Neural cell (in vitro differentiated cells): ENCODE measurements around the gene PCSK9. TPM values are rescaled to one million over a fixed set of nuclear protein-coding genes. Genes with fewer than 3 reads are reported as not detected.

Experiments
- H2AFZ ChIP-seq: fragments of 200-600, 300-800 bp; sonication (generic), shearing (Covaris generic); 2 replicates; pipeline ENCODE4 v1.6.0; 2014; ENCODE audit warnings: low read depth, mild to moderate bottlenecking, antibody characterized with exemption, low read length, moderate library complexity
- H3F3A ChIP-seq: fragments of 200-600 bp; shearing (Covaris generic); 2 replicates; pipeline ENCODE4 v1.6.1; 2016; ENCODE audit warnings: mild to moderate bottlenecking, moderate library complexity, mixed read lengths, antibody characterized with exemption, low read length; ENCODE audit not compliant: insufficient read depth, poor library complexity, severe bottlenecking
- H3K27ac ChIP-seq: fragments of 200-600, 300-800 bp; sonication (generic), shearing (Covaris generic); 2 replicates; pipeline ENCODE4 v1.5.1; 2014; ENCODE audit warnings: mild to moderate bottlenecking, low read length, moderate library complexity
- H3K27me3 ChIP-seq: fragments of 300-800, 200-600 bp; sonication (generic), shearing (Covaris generic); 2 replicates; pipeline ENCODE4 v1.6.0; 2014; ENCODE audit warnings: mild to moderate bottlenecking, low read depth, low read length, moderate library complexity; ENCODE audit not compliant: insufficient read depth
- H3K36me3 ChIP-seq: fragments of 300-800, 200-600 bp; sonication (generic), shearing (Covaris generic); 2 replicates; pipeline ENCODE4 v1.5.1; 2014; ENCODE audit warnings: mild to moderate bottlenecking, antibody characterized with exemption, low read length, moderate library complexity; ENCODE audit not compliant: insufficient read depth
- H3K4me2 ChIP-seq: fragments of 300-800, 200-600 bp; sonication (generic), shearing (Covaris generic); 2 replicates; pipeline ENCODE4 v1.6.0; 2014; ENCODE audit warnings: mild to moderate bottlenecking, low read length
- H3K4me3 ChIP-seq: fragments of 300-800, 200-600 bp; sonication (generic), shearing (Covaris generic); 2 replicates; pipeline ENCODE4 v1.5.1; 2014; ENCODE audit warnings: mild to moderate bottlenecking, low read length, moderate library complexity
- H3K79me2 ChIP-seq: fragments of 200-600 bp; shearing (Covaris generic); replicated peaks from 2 replicates; pipeline ENCODE4 v1.6.0; 2014; ENCODE audit warnings: mild to moderate bottlenecking, low read length, moderate library complexity; ENCODE audit not compliant: insufficient read depth
- H3K9ac ChIP-seq: fragments of 300-800, 200-600 bp; sonication (generic), shearing (Covaris generic); 2 replicates; pipeline ENCODE4 v1.6.1; 2016; ENCODE audit warnings: mild to moderate bottlenecking, low read length, mixed read lengths
- H3K9me2 ChIP-seq: fragments of 200-600 bp; shearing (Covaris generic); 2 replicates; pipeline ENCODE4 v1.6.1; 2016; ENCODE audit warnings: mild to moderate bottlenecking, low read length, mixed read lengths; ENCODE audit not compliant: insufficient read depth
- H3K9me3 ChIP-seq: fragments of 200-600, 300-800 bp; sonication (generic), shearing (Covaris generic); 2 replicates; pipeline ENCODE4 v1.6.1; 2016; ENCODE audit warnings: mild to moderate bottlenecking, mixed run types, low read length, moderate library complexity, mixed read lengths
- H4K20me1 ChIP-seq: fragments of 200-600 bp; shearing (Covaris generic); 2 replicates; pipeline ENCODE4 v1.6.1; 2016; ENCODE audit warnings: mild to moderate bottlenecking, mixed run types; ENCODE audit not compliant: insufficient read depth
- EP300 ChIP-seq: fragments of 450-650 bp; conservative IDR thresholded peaks from 2 replicates; pipeline ENCODE4 v1.6.1; 2014; ENCODE audit warnings: antibody characterized with exemption, mild to moderate bottlenecking, moderate library complexity; ENCODE audit not compliant: poor library complexity, severe bottlenecking
- EZH2 ChIP-seq: fragments of 200-600, 300-800 bp; shearing (Covaris generic), sonication (generic); IDR thresholded peaks from 2 replicates; pipeline ENCODE4 v1.6.1; 2014; ENCODE audit warnings: antibody characterized with exemption, low read length, borderline replicate concordance, mild to moderate bottlenecking; ENCODE audit not compliant: insufficient read depth, poor library complexity, severe bottlenecking
- MXI1 ChIP-seq: fragments of 450-650 bp; conservative IDR thresholded peaks from 2 replicates; pipeline ENCODE4 v1.6.1; 2014; ENCODE audit warnings: antibody characterized with exemption, mild to moderate bottlenecking; ENCODE audit not compliant: poor library complexity, severe bottlenecking
- POLR2AphosphoS5 ChIP-seq: IDR thresholded peaks from 2 replicates; pipeline ENCODE4 v1.6.1; 2012
- RAD21 ChIP-seq: fragments of 450-650 bp; conservative IDR thresholded peaks from 2 replicates; pipeline ENCODE4 v1.6.1; 2014; ENCODE audit warnings: antibody characterized with exemption, mild to moderate bottlenecking, moderate library complexity
- SMC3 ChIP-seq: fragments of 450-650 bp; conservative IDR thresholded peaks from 2 replicates; pipeline ENCODE4 v1.6.1; 2014; ENCODE audit warnings: antibody characterized with exemption, mild to moderate bottlenecking, moderate library complexity; ENCODE audit not compliant: poor library complexity
- TAF1 ChIP-seq: IDR thresholded peaks from 2 replicates; pipeline ENCODE4 v1.6.1; 2012; ENCODE audit warnings: low read depth
- polyA plus RNA-seq: library from polyadenylated mRNA; depleted of rRNA; stranded (reverse); fragments of >200 nt; gene quantifications from 2 replicates; pipeline ENCODE4 v1.2.3, GENCODE V29; 2014
- TF ChIP-seq, protein P1 (sequence below): IDR thresholded peaks from 2 replicates; pipeline ENCODE4 v1.6.1; 2012; ENCODE audit warnings: borderline replicate concordance
- TF ChIP-seq, protein P2 (sequence below): fragments of 450-650 bp; IDR thresholded peaks from 2 replicates; pipeline ENCODE4 v1.5.1; 2014; ENCODE audit warnings: antibody characterized with exemption, mild to moderate bottlenecking, moderate library complexity; ENCODE audit not compliant: poor library complexity, severe bottlenecking

PCSK9 gene
- polyA plus RNA-seq, 1 donor from 2014 or later: not detected

DNA sequence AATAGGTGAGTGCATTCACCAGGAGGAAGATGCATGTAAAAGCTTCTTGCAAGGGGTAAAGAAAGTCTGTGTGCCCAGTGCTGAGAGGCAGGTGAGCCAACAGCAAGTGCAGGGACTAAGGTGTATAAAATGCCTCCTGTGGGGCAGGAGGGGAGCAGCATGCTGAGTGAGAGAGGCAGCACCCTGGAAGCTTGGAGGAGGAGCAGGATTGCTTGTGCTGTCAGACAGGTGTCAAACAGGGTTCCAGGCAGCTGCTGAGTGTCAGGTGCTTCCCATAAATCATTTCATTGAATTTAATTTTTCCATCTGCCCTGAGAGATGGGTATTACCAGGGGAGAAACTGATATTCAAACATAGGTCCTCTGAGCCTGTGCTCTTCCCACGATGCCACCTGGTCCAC, 26.7 kb upstream of the PCSK9 start:
- H3K9me3 ChIP-seq: no peaks in the 10 kb centered on the region
- peak; percentile 52 for TF ChIP-seq EP300
- TF ChIP-seq POLR2AphosphoS5: peak; percentile 18
- TF ChIP-seq, protein P1, sequence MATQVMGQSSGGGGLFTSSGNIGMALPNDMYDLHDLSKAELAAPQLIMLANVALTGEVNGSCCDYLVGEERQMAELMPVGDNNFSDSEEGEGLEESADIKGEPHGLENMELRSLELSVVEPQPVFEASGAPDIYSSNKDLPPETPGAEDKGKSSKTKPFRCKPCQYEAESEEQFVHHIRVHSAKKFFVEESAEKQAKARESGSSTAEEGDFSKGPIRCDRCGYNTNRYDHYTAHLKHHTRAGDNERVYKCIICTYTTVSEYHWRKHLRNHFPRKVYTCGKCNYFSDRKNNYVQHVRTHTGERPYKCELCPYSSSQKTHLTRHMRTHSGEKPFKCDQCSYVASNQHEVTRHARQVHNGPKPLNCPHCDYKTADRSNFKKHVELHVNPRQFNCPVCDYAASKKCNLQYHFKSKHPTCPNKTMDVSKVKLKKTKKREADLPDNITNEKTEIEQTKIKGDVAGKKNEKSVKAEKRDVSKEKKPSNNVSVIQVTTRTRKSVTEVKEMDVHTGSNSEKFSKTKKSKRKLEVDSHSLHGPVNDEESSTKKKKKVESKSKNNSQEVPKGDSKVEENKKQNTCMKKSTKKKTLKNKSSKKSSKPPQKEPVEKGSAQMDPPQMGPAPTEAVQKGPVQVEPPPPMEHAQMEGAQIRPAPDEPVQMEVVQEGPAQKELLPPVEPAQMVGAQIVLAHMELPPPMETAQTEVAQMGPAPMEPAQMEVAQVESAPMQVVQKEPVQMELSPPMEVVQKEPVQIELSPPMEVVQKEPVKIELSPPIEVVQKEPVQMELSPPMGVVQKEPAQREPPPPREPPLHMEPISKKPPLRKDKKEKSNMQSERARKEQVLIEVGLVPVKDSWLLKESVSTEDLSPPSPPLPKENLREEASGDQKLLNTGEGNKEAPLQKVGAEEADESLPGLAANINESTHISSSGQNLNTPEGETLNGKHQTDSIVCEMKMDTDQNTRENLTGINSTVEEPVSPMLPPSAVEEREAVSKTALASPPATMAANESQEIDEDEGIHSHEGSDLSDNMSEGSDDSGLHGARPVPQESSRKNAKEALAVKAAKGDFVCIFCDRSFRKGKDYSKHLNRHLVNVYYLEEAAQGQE: no peak

DNA sequence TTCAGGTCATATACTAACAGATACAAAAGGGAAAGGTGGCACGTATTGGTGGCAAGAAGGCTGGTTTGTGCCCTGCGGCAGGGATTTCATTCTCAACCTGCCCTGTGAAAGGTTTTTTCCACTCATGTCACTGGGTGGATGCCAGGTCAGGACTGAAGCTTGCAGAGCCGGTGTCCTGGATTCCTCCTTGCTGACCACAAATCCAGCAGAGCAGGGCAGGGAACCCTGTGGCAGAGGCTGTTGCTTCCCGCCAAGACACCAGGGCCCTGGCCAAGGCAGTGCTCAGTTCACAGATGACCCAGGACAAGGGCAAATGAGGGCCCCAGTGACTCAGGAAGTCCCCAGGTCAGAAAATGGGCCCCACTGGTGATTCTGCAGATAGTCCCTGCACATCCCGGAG, 24.2 kb upstream of the PCSK9 start:
- Histone ChIP-seq H3F3A (no peaks in the 10 kb centered on the region), H3K79me2 (no peaks in the 10 kb centered on the region), H3K9ac (no peak overlapping the region), H3K9me3 (no peaks in the 10 kb centered on the region), H3K4me2 (no peak overlapping the region), H3K36me3 (no peaks in the 10 kb centered on the region), H2AFZ (no peak overlapping the region), H3K9me2 (no peaks in the 10 kb centered on the region), H3K27me3 (no peaks in the 10 kb centered on the region), H3K27ac (no peak overlapping the region), H3K4me3 (no peak overlapping the region), H4K20me1 (no peaks in the 10 kb centered on the region)
- TF ChIP-seq EP300 (no peak), TAF1 (no peak), EZH2 (no peak), RAD21 (no peak), MXI1 (no peak), POLR2AphosphoS5 (no peak), SMC3 (no peak)
- TF ChIP-seq, protein P2, sequence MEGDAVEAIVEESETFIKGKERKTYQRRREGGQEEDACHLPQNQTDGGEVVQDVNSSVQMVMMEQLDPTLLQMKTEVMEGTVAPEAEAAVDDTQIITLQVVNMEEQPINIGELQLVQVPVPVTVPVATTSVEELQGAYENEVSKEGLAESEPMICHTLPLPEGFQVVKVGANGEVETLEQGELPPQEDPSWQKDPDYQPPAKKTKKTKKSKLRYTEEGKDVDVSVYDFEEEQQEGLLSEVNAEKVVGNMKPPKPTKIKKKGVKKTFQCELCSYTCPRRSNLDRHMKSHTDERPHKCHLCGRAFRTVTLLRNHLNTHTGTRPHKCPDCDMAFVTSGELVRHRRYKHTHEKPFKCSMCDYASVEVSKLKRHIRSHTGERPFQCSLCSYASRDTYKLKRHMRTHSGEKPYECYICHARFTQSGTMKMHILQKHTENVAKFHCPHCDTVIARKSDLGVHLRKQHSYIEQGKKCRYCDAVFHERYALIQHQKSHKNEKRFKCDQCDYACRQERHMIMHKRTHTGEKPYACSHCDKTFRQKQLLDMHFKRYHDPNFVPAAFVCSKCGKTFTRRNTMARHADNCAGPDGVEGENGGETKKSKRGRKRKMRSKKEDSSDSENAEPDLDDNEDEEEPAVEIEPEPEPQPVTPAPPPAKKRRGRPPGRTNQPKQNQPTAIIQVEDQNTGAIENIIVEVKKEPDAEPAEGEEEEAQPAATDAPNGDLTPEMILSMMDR: no peak
- TF ChIP-seq, protein P1: no peak

More for the DNA sequence above, 26.7 kb upstream of the PCSK9 start:
- H4K20me1 ChIP-seq: no peaks in the 10 kb centered on the region
- H2AFZ ChIP-seq: no peak overlapping the region
- H3K9me2 ChIP-seq: no peaks in the 10 kb centered on the region
- no peak overlapping the region for H3K4me2 ChIP-seq
- no peak overlapping the region for H3K4me3 ChIP-seq
- H3K27me3 ChIP-seq: no peaks in the 10 kb centered on the region
- H3K27ac ChIP-seq: no peak overlapping the region
- no peaks in the 10 kb centered on the region for H3F3A ChIP-seq
- H3K9ac ChIP-seq: no peak overlapping the region
- H3K79me2 ChIP-seq: no peaks in the 10 kb centered on the region
- no peaks in the 10 kb centered on the region for H3K36me3 ChIP-seq
